Fibroblast of skin of left quadriceps (primary cell): ENCODE results near the gene DMXL1.
"Not testable (repeated sequence)": the region's sequence is repeated elsewhere in the genome, so short reads cannot be mapped to it uniquely, and the experiment has no call there.

Experiments used
- DNase-seq, 2 experiments: peaks; one replicate each; pipeline ENCODE4 v3.0.0-alpha.2; 2013; ENCODE audit warnings: low read depth in 2 of 2

Gene DMXL1

DNA sequence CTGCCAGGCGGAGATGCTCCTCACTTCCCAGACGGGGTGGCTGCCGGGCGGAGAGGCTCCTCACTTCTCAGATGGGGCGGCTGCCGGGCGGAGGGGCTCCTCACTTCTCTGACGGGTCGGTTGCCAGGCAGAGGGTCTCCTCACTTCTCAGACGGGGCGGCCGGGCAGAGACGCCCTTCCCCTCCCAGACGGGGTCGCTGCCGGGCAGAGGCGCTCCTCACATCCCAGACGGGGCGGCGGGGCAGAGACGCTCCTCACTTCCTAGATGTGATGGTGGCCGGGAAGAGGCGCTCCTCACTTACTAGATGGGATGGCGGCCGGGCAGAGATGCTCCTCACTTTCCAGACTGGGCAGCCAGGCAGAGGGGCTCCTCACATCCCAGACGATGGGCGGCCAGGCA is 51.6 kb downstream of the DMXL1 start:
- not testable (repeated sequence) for DNase-seq

DNA sequence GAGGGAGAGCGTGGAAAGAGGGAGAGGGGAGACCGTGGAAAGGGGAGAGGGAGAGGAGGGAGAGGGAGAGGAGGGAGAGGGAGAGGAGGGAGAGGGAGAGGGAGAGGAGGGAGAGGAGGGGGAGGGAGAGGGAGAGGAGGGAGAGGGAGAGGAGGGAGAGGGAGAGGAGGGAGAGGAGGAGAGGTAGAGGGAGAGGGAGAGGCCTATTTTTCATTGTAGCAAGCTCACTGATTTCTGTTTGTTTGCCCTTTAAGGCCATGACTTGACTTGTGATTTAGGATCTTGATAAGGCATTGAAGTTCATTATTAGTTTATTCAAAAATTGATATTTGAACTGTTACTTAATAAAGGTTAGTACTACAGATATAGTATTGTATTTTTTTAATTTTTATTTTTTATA is 52.4 kb downstream of the DMXL1 start:
- DNase-seq: no peak

DNA sequence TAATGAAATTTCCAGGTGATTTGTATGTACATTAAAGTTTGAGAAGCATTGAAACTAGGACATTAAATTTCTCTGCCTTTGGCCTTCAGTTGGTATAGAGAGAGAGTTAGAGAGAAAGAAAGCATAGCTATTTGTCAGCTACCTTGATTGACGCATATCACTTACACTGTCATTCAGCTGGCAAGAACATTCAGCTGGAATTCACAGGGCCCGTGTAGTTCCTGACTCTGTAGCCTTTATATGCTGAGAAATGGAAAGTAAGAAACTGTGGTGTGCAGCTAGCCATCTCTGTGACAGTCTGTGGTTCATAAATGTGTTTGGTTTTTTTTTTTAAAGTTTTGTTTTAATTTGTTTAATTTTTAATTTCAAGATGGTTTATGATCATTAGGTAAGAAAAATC is 58.9 kb downstream of the DMXL1 start:
- no peak for DNase-seq

DNA sequence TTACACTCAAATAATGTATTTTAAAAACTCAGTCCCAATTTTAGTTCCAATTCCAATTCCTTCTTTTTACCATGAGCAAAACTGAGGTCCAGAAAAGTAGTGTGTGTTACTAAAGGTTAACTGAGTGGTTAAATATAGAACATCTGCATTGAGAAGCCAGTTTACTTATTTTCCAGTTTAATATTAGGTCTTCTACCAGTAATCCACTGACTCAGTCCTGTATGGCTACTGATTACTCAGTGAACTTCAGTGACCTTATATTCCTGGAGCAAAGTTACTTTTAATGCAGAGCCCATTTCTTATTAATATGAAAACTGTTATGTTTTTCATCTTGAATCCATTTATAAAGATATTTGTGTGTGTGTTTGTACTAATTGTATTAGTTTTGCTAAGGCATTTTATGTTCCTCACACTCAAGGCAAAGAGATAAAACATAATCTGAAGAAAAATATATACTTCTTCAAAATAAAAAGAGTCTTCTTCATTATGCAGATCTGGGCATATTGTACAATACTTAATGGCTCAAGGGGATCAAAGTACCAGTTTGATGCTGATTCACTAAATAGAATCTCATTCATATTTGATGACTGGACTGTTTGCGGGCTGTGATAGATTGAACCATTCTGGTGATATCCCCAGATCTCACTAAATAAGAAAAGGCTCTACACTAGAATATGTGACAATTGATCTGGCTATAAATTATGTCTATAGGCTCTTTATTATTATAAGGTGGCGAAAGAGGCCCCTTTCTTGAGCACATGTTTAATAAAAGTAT is 60.8 kb downstream of the DMXL1 start:
- DNase-seq: no peak

DNA sequence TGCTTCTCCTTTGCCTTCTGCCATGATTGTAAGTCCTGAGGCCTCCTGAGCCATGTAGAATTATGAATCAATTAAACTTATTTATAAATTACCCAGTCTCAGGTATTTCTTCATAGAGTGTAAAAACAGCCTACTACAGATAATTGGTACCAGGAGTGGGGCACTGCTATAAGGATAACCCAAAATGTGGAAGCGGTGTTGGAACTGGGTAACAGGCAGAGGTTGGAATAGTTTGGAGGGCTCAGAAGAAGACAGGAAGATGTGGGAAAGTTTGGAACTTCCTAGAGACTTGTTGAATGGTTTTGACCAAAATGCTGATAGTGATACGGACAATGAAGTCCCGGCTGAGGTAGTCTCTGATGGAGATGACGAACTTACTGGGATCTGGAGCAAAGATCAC is 64.9 kb downstream of the DMXL1 start:
- DNase-seq: not testable (repeated sequence)

DNA sequence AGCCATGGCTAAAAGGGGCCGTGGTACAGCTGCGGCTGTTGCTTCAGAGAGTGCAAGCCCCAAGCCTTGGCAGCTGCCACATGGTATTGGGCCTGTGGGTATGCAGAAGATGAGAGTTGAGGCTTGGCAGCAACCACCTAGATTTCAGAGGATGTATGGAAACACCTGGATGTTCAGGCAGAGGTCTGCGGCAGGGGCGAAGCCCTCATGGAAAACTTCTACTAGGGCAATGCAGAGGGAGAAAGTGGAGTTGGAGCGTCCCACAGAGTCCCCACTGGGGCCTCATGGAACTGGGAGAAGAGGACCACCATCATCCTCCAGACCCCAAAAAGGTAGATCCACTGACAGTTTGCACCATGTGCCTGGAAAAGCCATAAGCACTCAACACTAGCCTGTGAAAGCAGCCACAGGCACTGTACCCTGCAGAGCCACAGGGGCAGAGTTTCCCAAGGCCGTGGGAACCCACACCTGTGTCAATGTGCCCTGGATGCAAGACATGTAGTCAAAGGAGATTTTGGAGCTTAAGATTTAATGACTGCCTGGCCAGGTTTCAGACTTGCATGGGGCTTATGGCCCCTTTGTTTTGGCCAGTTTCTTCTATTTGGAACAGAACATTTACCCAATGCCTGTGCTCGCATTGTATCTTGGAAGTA is 65.9 kb downstream of the DMXL1 start:
- DNase-seq: no peak

DNA sequence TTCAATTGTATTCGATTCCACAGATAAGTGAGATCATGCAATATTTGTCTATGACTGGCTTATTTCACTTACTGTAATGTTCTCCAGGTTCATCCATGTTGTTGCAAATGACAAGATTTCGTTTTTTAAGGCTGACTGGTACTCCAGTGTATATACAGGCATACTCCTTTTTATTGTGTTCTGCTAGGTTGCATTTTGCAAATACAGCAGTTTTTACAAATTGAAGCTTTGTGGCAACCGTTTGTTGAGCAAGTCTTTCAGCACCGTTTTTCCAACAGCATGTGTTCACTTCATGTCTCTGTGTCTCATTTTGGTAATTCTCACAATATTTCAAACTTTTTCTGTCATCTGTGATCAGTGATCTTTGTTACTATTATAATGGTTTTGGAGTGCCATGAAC is 82.7 kb downstream of the DMXL1 start:
- no peak for DNase-seq

DNA sequence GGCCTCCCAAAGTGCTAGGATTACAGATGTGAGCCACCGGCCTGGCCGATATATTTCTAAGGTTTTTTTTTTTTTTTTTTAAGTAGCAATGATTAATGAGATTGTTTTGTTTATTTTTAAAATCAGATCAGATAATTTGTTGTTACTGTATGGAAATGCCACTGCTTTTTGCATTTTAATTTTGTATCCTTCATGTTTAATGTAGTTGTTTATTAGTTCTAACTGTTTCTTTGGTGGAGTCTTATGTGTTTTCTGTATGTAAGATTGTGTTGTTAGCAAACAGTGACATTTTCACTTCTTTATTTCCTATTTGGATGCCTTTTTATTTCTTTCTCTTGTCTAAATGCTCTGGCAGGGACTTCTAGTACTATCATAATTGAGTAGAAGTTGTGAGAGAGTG is 87.3 kb downstream of the DMXL1 start:
- DNase-seq: no peak

DNA sequence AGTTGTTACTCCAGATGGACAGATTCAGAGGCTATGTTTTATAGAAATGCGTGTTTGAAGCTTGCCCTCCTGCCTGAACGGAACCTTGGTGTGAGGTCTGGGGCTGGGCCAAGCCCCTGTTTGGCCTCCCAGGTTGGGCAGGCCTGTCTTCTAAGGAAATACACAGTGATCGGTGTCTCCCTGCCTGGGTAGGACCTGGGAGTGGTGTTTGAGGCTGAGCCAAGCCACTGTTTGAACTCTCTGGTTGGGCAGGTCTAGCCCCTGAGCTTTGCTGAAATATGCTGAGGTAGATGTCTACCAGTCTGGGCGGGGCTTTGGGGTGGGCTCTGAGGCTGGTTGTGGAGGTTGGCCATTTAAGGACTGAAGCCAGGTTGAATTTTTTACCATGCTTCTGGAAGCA is 90.5 kb downstream of the DMXL1 start:
- no peak for DNase-seq

DNA sequence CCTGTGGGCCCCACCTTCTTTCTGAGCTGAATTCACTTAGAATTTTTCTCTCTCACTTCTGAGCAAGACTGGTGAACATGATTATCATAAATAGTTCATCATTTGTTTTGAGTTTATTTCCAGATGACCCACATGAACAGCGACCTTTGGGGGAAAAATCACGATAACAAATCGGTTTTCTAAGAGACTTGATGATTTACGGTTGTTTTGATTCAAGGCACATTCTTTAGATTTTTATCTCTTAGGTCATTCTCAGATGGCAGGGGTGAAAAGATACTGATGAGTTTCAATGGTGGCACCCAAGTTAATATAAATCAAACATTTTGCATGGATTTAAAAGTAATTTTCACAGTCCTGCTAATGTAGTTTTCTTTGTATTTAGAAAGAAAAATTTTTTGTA is 95.1 kb downstream of the DMXL1 start:
- no peak for DNase-seq

DNA sequence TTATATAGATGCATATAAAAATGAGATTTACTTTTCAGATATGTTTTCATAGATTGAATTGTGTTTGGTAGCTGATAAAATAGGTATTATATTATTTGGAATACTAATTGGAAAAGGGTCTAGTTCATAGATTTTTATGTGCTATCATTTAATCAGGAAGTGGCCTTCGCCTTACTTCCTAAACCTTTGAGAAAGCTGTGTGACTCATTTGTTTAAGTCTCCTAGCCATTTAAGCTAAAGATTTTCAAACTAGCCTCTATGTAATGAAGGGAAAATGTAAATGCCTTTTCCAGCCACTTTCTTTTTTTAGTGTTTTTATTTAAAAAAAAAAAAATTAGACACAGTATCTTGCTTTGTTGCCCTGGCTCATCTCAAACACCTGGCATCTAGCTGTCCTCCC is 97.5 kb downstream of the DMXL1 start:
- DNase-seq: no peak

DNA sequence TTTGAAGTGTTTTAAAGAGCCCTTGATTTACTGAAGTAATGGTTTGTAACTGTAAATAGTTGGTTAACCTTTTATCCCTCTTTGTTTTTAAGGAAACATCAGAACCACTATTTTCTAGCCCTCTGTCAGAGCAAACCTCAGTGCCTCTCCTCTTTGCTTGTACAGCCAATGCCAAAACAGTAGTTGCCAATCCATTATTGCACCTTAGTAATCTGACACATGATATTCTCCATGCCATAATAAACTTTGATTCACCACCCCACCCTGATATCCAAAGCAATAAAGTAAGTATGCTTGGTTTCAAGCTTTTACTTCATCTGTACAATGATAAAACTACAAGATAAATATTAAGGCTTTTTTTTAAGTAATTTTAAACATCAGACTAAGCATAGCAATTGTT is 100.8 kb downstream of the DMXL1 start:
- no peak for DNase-seq

DNA sequence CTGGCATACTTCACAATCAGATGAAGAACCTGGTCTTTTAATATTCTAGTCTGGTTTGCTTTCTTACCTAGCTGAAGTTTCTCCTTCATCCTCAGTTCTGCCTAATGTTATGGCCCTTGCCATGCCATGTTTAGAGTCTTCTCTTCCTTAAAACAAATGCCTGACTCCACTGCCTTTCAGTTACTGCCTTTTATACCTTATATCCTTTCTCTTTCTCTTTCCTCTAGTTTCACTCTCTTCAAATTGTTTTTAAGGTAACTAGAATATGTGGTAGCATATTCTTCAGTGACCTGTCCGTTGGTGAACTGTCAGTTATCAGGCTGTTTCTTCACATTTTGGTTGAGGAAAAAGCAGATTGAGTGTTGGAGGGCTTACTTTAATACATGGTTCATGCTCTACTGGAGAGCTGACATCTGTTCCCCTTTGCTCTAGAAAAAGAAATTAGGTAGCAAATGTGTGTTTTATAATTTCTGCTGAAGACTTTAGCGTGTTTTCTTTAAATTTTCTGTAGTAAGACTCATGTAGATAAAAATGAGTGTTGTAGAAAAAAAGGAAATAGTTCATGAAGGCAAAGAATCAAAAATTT is 103.8 kb downstream of the DMXL1 start:
- DNase-seq: no peak

DNA sequence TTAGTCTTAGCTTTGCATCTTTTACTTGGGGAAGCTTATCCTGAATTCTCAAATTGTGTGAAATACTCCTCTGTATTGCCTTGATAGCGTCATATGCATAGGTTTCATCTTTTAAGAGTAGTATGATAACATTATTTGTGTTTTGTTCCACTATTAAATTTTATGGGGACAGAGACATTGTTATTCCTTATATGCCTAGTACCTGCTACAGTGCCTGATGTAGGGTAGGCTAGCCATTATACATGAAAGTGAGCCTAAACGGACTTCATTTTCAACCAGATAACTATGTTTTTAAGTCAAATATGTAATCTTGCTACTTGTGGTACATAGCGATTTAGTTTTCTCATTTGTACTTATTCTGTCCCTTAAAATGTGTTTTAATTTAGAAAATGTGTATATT is 105.9 kb downstream of the DMXL1 start:
- DNase-seq: no peak

DNA sequence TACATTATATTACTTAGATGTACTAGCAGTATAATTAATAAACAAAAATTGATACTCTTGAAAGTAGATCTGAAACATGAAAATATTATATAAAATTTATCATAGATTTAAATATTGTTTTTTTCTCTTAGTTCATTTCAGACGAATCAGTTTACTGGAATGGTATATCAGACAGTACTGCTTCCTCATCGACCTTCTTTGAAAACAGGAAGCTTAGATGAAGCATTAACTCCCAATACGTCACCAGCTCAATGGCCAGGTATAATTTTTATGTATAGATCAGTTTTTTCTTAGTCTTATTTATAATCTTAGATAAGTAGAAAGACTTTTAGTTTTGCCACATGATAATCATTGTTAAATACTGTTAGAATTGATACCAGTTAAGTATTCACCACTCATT is 106.3 kb downstream of the DMXL1 start:
- no peak for DNase-seq

DNA sequence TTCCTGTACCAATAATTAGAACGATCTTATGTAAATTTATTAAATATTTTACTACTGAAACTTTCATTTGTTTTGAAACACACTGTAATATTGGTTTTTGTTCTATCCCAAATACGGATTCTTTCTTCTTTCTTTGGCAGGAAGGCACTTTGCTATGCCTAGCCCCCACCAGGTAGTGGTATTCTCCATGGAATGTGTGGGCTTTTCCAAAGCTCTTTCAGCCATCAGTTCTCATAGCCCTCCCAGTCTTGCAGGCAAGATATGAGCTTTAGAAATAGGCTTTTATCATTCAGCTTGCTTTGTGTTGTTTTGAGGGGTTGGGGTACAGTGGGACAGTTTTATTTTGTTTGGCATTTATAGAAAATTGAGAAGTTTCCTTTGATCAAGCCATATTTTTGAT is 107.5 kb downstream of the DMXL1 start:
- no peak for DNase-seq

DNA sequence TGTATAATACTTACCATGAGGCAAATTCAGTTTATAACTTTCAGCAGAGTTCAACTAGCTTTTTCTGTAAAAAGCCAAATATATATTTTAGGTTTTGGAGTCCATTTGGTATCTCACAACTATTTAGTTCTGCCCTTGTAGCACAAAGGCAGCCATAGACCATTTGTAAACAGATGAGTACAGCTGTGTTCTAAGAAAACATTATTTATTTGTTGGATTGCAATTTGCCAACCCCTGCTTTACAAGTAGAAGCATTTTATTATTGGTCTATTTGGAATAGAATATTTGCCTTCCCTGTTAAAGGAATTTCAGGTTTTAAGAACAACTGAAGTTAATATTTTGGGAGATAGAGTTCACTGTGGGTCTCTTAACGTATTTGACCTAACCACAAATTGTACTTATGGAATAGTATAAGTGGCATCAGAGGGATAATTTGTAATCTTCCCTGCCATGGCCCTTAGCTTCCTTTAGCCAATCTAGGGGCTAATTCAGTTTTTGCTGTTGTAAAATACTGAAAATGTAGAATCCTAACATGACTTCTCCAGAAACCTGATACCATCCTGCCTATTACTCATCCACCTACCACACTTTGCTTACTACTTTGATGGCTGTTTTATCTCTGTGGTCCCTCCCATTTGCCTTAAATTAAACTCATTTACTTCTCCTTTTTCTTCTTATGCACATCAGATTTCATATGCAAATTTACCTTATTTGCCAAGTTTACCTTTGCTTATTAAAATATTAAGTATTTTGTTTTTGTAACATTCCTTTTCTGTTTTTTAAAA is 109.2 kb downstream of the DMXL1 start:
- DNase-seq: no peak

DNA sequence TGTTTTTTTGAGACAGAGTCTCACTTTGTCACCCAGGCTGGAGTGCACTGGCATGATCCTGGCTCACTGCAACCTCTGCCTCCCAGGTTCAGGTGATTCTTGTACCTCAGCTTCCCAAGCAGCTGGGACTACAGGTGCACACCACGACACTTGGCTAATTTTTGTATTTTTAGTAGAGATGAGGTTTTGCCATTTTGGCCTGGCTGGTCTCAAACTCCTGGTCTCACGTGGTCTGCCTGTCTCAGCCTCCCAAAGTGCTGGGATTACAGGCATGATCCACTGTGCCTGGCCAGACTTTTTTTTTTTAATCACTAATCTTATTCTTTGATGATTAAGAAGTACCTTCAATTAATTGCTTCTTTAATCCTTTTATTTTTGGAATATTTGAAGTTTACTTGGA is 114.6 kb downstream of the DMXL1 start:
- not testable (repeated sequence) for DNase-seq

DNA sequence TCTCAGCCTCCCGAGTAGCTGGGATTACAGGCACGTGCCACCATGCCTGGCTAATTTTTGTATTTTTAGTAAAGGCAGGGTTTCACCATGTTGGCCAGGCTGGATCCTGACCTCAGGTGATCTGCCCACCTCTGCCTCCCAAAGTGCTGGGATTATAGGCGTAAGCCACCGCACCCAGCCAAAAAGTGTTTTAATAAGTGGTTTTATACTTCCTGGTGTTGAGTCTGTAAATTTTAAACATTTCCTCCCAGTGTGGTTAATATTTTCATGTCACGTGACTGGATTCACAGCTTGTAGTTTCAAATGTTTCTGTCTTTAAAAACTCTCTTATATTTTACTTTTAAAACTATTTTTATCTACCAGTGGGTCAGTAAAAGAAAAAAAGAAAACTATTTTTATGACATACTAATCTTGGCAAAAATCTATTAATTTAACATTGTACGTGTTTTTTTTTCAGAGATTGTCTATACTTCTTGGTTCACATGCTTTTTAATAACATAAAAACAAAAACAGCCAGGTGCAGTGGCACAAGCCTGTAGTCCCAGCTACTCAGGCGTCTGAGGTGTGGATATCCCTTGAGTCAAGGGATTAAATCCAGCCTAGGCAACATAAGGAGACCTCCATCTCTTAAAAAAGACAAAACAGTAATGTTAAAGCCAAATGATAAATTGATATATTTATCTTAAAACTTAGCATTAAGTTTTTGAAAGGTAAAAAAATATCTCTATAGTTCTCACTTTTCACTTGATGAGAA is 117.1 kb downstream of the DMXL1 start:
- no peak for DNase-seq

DNA sequence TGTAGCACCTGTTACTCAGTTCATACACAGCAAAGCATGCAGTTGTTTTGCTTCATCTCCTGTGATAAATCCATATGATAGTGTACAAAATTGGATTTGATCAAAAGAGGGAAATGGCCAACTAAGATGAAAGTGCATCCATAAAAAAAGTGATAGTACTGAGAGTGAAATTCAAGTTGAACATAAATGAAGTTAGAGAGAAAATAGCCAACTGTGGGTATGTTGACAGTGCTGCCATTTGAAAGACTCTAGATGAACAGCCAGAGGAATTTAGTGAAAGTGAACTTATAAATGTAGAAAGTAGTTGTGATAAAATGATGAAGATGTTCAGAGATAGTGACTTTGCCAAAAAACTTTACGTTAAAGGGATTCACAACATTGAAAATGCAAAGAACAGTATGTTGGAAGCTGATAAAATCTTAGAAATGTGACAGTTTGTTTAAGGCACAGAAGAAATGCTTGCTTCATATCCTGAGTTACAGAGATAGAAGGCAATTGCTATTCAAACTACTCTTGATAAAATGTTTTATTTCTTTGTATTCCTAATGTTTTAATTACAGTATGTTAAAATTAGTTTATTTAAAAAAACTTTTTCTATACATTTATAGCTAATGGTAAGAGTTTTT is 119.7 kb downstream of the DMXL1 start:
- DNase-seq: no peak

DNA sequence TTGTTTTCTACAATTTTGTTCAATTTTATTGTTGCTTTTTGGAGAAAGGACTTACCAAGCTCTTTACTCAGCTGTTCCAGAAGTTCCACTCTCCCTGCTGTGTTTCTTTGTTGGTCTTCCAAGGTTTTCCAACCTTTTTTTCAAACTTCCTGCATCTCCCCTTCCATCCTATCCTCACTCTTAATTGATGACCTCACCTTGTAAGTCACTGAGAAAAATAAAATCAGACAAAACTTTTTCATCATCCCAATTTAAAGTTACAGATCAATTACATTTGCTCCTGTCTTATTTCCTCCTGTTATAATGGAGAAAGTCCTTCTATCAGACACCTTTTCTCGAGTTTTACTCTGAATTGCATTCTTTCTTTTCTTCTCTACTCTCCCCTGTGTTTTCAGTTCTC is 121.1 kb downstream of the DMXL1 start:
- no peak for DNase-seq
